ENCODE data around the gene NVL. TPM values are rescaled to one million over a fixed set of nuclear protein-coding genes. Genes with fewer than 3 reads are reported as not detected.

Gene NVL
- total and polyA plus RNA-seq, 10 of the 15 experiments (the other 5 are each of a cell fraction or from before 2014, with no cell fraction given), result 20.3 to 49.6 (median 35.2) TPM

GRCh38 chr1:224182057-224182865, 147.7 kb downstream of the NVL start (continued):
- TF ChIP-seq NR2C2 (IDR thresholded peaks at IDR 0.05; ENCODE audit: borderline replicate concordance, control insufficient read depth, insufficient read length, low read depth), result no peak
- no peak; the same call in 1 of the 3 replicates for TF ChIP-seq POU2F2 (IDR thresholded peaks at IDR 0.05; ENCODE audit: borderline replicate concordance, low read depth, low read length)
- peak; percentile 17; the same call in 1 of the 2 replicates for TF ChIP-seq SPI1 (IDR thresholded peaks at IDR 0.05; ENCODE audit: borderline replicate concordance, insufficient read depth, low read depth, low read length)
- TF ChIP-seq PBX3 (IDR thresholded peaks at IDR 0.05; ENCODE audit: insufficient replicate concordance, low read depth, low read length), result peak; percentile 22
- no peak for TF ChIP-seq ESRRA (IDR thresholded peaks at IDR 0.05; ENCODE audit: low read length)

- peaks cover 16% of the 10 kb centered on the region; the same call in 1 of the 2 replicates for H3K4me1 ChIP-seq (ENCODE audit: control insufficient read depth, insufficient read depth, low read length)
- DNase-seq (ENCODE audit: low read depth, low spot score), result no peak
- no peak for ATAC-seq
- FAIRE-seq, result no peak
- H4K20me1 ChIP-seq (ENCODE audit: control insufficient read depth, insufficient read depth), result no peaks in the 10 kb centered on the region
- SMC1A ChIA-PET (ENCODE audit: uncharacterized antibody, unreplicated experiment), result interaction anchor here (1.3 to 2.9 kb wide), 2 partner anchors 12 to 37 kb away, joined by 3 to 14 read pairs; no protein-coding TSS in a partner anchor
- no peak overlapping the region for H2AFZ ChIP-seq (ENCODE audit: control insufficient read depth, low read depth, low read length)
- no peaks in the 10 kb centered on the region for H3K36me3 ChIP-seq (ENCODE audit: control insufficient read depth in 2 of 2, insufficient read depth in 2 of 2, low read length in 1 of 2)
- BruUV-seq (replicated peaks), result no TSS peak
- H3K9ac ChIP-seq (ENCODE audit: control insufficient read depth, insufficient read depth, low read length), result no peak overlapping the region
- peaks cover 32% of the 10 kb centered on the region for H3K79me2 ChIP-seq (ENCODE audit: control insufficient read depth, insufficient read depth, low read length)
- intact Hi-C loops (cut with micrococcal nuclease; ENCODE audit: unreplicated experiment), result loop anchor here (5.0 kb wide), 1 partner anchor 334 kb away; the partner anchor contains the start of gene TP53BP2
- WGBS (ENCODE audit: insufficient coverage, insufficient replicate concordance, low lambda C conversion rate, missing lambda C conversion rate), result 64% methylated on average over 4 of the region's 4 CpGs
- H3K27ac ChIP-seq (ENCODE audit: control insufficient read depth, insufficient read depth), result no peak overlapping the region
- H3K4me2 ChIP-seq (ENCODE audit: control insufficient read depth, insufficient read depth), result no peak overlapping the region
- RAD21 ChIA-PET (ENCODE audit: unreplicated experiment), result interaction anchor here (1.8 kb wide), 1 partner anchor 12 kb away, joined by 8 read pairs; no protein-coding TSS in a partner anchor
- POLR2A ChIA-PET, result interaction anchor here (1.0 to 1.8 kb wide), 3 partner anchors 10 to 23 kb away, joined by 3 to 6 read pairs (median 4); no protein-coding TSS in a partner anchor
- H3K4me3 ChIP-seq, result no peak overlapping the region
- CTCF ChIA-PET, result interaction anchor here (1.0 to 1.4 kb wide), 3 partner anchors 11 to 65 kb away, joined by 4 to 5 read pairs (median 4); no protein-coding TSS in a partner anchor
- in situ Hi-C loops (cut with MboI), result no loop called here
- H3K27me3 ChIP-seq (replicated peaks in 1 of 2; ENCODE audit: control insufficient read depth in 2 of 2, insufficient read depth in 2 of 2, low read length in 1 of 2), result no peaks in the 10 kb centered on the region
- no peaks in the 10 kb centered on the region for H3K9me3 ChIP-seq (replicated peaks; ENCODE audit: control insufficient read depth, insufficient read depth, low read length)
- no peak for TF ChIP-seq SKIL (IDR thresholded peaks at IDR 0.05; ENCODE audit: low read depth, poor library complexity, severe bottlenecking)
- no peak for TF ChIP-seq ATF2 (IDR thresholded peaks at IDR 0.05; ENCODE audit: low read length)
- no peak for TF ChIP-seq SREBF2 (IDR thresholded peaks at IDR 0.05; ENCODE audit: low read length)
- TF ChIP-seq ZSCAN29 (IDR thresholded peaks at IDR 0.05), result no peak
- no peak for TF ChIP-seq PAX8 (IDR thresholded peaks at IDR 0.05)
- no peak for TF ChIP-seq NR2F1 (conservative IDR thresholded peaks at IDR 0.05)
- TF ChIP-seq POU2F2 (IDR thresholded peaks at IDR 0.05; ENCODE audit: borderline replicate concordance, low read depth, low read length), result no peak
- TF ChIP-seq CHD1 (IDR thresholded peaks at IDR 0.05; ENCODE audit: low read depth, low read length), result no peak
- TF ChIP-seq SMARCA5 (IDR thresholded peaks at IDR 0.05), result no peak
- no peak for TF ChIP-seq IKZF1 (conservative IDR thresholded peaks at IDR 0.05)
- no peak for TF ChIP-seq MYB (IDR thresholded peaks at IDR 0.05; ENCODE audit: borderline replicate concordance, low read depth, low read length)
- TF ChIP-seq MEF2B (IDR thresholded peaks at IDR 0.05; ENCODE audit: partially characterized antibody, poor library complexity, severe bottlenecking), result no peak
Measured at GRCh38 chr1:224181453-224181810, 148.5 kb downstream of the NVL start.
